Fibroblast of lung (primary cell): ENCODE data around the gene GNPTAB. TPM values are rescaled to one million over a fixed set of nuclear protein-coding genes. Genes with fewer than 3 reads are reported as not detected.

ENCODE experiments used
- DNase-seq, 2 donors: peaks; one replicate each; pipeline versions ENCODE4 v3.0.0 to v3.0.0-alpha.2; 2010; ENCODE audit warnings: low read depth in 2 of 2
- H2AFZ ChIP-seq: 2 replicates; pipeline ENCODE4 v1.5.1; 2012; ENCODE audit warnings: low read length, control low read depth, inconsistent platforms
- H3K27ac ChIP-seq: 2 replicates; pipeline ENCODE4 v1.5.1; 2011; ENCODE audit warnings: low read length, control low read depth; ENCODE audit not compliant: insufficient read depth
- H3K27me3 ChIP-seq: 2 replicates; pipeline ENCODE4 v1.5.1; 2011; ENCODE audit warnings: mild to moderate bottlenecking, low read length; ENCODE audit not compliant: control insufficient read depth, insufficient read depth
- H3K36me3 ChIP-seq: 2 replicates; pipeline ENCODE4 v1.5.1; 2011; ENCODE audit warnings: low read length; ENCODE audit not compliant: control insufficient read depth, insufficient read depth
- H3K4me1 ChIP-seq: 2 replicates; pipeline ENCODE4 v1.5.1; 2011; ENCODE audit warnings: low read length; ENCODE audit not compliant: control insufficient read depth, insufficient read depth; ENCODE audit errors: extremely low read depth
- H3K4me2 ChIP-seq: 2 replicates; pipeline ENCODE4 v1.5.1; 2011; ENCODE audit warnings: low read length, control low read depth; ENCODE audit not compliant: insufficient read depth; ENCODE audit errors: extremely low read depth
- H3K4me3 ChIP-seq, 4 experiments: fragments of 200-600 bp in 1 of 4; sonication (generic) in 1 of 4; replicated peaks in 1 of 4; 2 replicates each; pipeline ENCODE4 v1.5.1; 2011 to 2016; ENCODE audit warnings: low read length in 4 of 4, low read depth in 3 of 4, mild to moderate bottlenecking in 3 of 4, control low read depth in 2 of 4, inconsistent platforms in 1 of 4, mixed read lengths in 1 of 4; ENCODE audit not compliant: insufficient read depth in 1 of 4; ENCODE audit errors: control extremely low read depth in 1 of 4
- H3K79me2 ChIP-seq: 2 replicates; pipeline ENCODE4 v1.5.1; 2012; ENCODE audit warnings: mild to moderate bottlenecking, low read length, inconsistent platforms; ENCODE audit not compliant: control insufficient read depth, insufficient read depth
- H3K9ac ChIP-seq: 2 replicates; pipeline ENCODE4 v1.5.1; 2011; ENCODE audit warnings: mild to moderate bottlenecking, low read length, control low read depth; ENCODE audit not compliant: insufficient read depth
- H3K9me3 ChIP-seq: 2 replicates; pipeline ENCODE4 v1.5.1; 2012; ENCODE audit warnings: low read depth, low read length; ENCODE audit not compliant: control insufficient read depth, insufficient read depth
- H4K20me1 ChIP-seq: 2 replicates; pipeline ENCODE4 v1.5.1; 2011; ENCODE audit warnings: low read length; ENCODE audit not compliant: control insufficient read depth, insufficient read depth; ENCODE audit errors: extremely low read depth
- CTCF ChIP-seq, 2 donors: IDR thresholded peaks in 1 of 2; conservative IDR thresholded peaks in 1 of 2; 1 replicate in 1 of 2; 2 replicates in 1 of 2; pipeline ENCODE4 v1.5.1; 2011 to 2012; ENCODE audit warnings: low read length in 2 of 2, control low read depth in 1 of 2, inconsistent platforms in 1 of 2, low read depth in 1 of 2, mild to moderate bottlenecking in 1 of 2
- EZH2 ChIP-seq: IDR thresholded peaks from 2 replicates; pipeline ENCODE4 v1.5.1; 2012; ENCODE audit warnings: low read length, control low read depth, mild to moderate bottlenecking; ENCODE audit errors: missing control alignments
- polyA plus RNA-seq, 2 donors: library from polyadenylated mRNA; depleted of rRNA in 1 of 2; stranded (reverse) in 1 of 2; unstranded in 1 of 2; fragments of >200 nt; gene quantifications; 2 replicates each; pipeline ENCODE4 v1.2.1, GENCODE V29; 2011 to 2012; ENCODE audit warnings: missing spikeins in 1 of 2
- total RNA-seq: library from RNA; depleted of rRNA; stranded (reverse); fragments of >200 nt; gene quantifications from 2 replicates; pipeline ENCODE4 v1.2.1, GENCODE V29; 2014

Gene GNPTAB
- total and polyA plus RNA-seq, 2 donors (not counting 1 experiment from before 2014, with no cell fraction given), result 49.7 to 58.4 TPM

GRCh38 chr12:101806265-101806664, 24.5 kb downstream of the GNPTAB start:
- no peak overlapping the region for H3K4me3 ChIP-seq
- no peaks in the 10 kb centered on the region for H3K27me3 ChIP-seq
- H3K9me3 ChIP-seq, result no peaks in the 10 kb centered on the region
- H3K4me2 ChIP-seq, result no peak overlapping the region
- no peaks in the 10 kb centered on the region for H4K20me1 ChIP-seq
- no peaks in the 10 kb centered on the region for H3K36me3 ChIP-seq
- TF ChIP-seq CTCF (conservative IDR thresholded peaks at IDR 0.05 in 1 of 2, IDR thresholded peaks at IDR 0.05 in 1 of 2; ENCODE audit: low read depth in 1 of 2, low read length in 2 of 2) (no peak), EZH2 (no peak)
- H3K4me1 ChIP-seq, result no peaks in the 10 kb centered on the region
- H2AFZ ChIP-seq, result no peak overlapping the region
- DNase-seq, result no peak
- no peaks in the 10 kb centered on the region for H3K79me2 ChIP-seq
- H3K9ac ChIP-seq, result no peak overlapping the region
- H3K27ac ChIP-seq, result no peak overlapping the region

- Histone ChIP-seq H3K79me2 (no peaks in the 10 kb centered on the region), H3K36me3 (no peaks in the 10 kb centered on the region), H3K4me3 (no peak overlapping the region), H3K27ac (no peak overlapping the region), H3K4me2 (no peak overlapping the region), H3K27me3 (no peaks in the 10 kb centered on the region), H3K9me3 (no peaks in the 10 kb centered on the region), H4K20me1 (no peaks in the 10 kb centered on the region), H2AFZ (no peak overlapping the region), H3K4me1 (no peaks in the 10 kb centered on the region), H3K9ac (no peak overlapping the region)
- DNase-seq, result no peak
- TF ChIP-seq CTCF (conservative IDR thresholded peaks at IDR 0.05 in 1 of 2, IDR thresholded peaks at IDR 0.05 in 1 of 2; ENCODE audit: low read depth in 1 of 2, low read length in 2 of 2) (no peak), EZH2 (no peak)
Observed at GRCh38 chr12:101804409-101804808, 26.4 kb downstream of the GNPTAB start.

DNA sequence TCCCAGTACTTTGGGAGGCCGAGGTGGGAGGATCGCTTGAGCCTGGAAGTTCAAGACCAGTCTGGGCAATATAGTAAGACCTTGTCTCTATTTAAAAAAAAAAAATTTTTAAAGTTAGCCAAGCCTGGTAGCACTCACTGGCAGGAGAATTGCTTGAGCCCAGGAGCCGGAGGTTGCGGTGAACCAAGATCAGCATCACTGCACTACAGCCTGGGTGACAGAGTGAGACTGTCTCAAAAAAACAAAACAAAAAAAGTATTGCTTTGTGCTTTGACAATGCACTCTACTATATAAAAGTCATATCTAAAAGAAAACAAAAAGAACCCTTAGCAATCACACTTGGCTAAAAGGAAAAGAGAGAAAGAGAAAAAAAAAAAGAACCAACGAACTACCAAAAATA, 26.8 kb downstream of the GNPTAB start:
- H2AFZ ChIP-seq, result no peak overlapping the region
- no peaks in the 10 kb centered on the region for H3K27me3 ChIP-seq
- no peak overlapping the region for H3K27ac ChIP-seq
- H3K9ac ChIP-seq, result no peak overlapping the region
- no peak overlapping the region for H3K4me2 ChIP-seq
- H3K4me1 ChIP-seq, result no peaks in the 10 kb centered on the region
- H3K9me3 ChIP-seq, result no peaks in the 10 kb centered on the region
- H3K79me2 ChIP-seq, result no peaks in the 10 kb centered on the region
- no peak for DNase-seq
- H3K4me3 ChIP-seq, result no peak overlapping the region
- no peak for TF ChIP-seq EZH2
- H4K20me1 ChIP-seq, result no peaks in the 10 kb centered on the region
- H3K36me3 ChIP-seq, result no peaks in the 10 kb centered on the region
